GM21825 (cell line): ENCODE measurements around the gene SULT6B1.
"Not testable (repeated sequence)": the region's sequence is repeated elsewhere in the genome, so short reads cannot be mapped to it uniquely, and the experiment has no call there.

Experiments used
- ATAC-seq: cut with Tn5 transposase; IDR thresholded peaks from one replicate; pipeline ENCODE4 v1.9.1; 2021; ENCODE audit warnings: mild to moderate bottlenecking, moderate library complexity; ENCODE audit not compliant: unreplicated experiment

SULT6B1 gene, protein sequence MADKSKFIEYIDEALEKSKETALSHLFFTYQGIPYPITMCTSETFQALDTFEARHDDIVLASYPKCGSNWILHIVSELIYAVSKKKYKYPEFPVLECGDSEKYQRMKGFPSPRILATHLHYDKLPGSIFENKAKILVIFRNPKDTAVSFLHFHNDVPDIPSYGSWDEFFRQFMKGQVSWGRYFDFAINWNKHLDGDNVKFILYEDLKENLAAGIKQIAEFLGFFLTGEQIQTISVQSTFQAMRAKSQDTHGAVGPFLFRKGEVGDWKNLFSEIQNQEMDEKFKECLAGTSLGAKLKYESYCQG

GRCh38 chr2:37188570-37188969, at the start of gene SULT6B1:
TSS of gene SULT6B1 (minus strand) at chr2:37188670. CDS start at chr2:37188640, 30 bp downstream.
- ATAC-seq = no peak

DNA sequence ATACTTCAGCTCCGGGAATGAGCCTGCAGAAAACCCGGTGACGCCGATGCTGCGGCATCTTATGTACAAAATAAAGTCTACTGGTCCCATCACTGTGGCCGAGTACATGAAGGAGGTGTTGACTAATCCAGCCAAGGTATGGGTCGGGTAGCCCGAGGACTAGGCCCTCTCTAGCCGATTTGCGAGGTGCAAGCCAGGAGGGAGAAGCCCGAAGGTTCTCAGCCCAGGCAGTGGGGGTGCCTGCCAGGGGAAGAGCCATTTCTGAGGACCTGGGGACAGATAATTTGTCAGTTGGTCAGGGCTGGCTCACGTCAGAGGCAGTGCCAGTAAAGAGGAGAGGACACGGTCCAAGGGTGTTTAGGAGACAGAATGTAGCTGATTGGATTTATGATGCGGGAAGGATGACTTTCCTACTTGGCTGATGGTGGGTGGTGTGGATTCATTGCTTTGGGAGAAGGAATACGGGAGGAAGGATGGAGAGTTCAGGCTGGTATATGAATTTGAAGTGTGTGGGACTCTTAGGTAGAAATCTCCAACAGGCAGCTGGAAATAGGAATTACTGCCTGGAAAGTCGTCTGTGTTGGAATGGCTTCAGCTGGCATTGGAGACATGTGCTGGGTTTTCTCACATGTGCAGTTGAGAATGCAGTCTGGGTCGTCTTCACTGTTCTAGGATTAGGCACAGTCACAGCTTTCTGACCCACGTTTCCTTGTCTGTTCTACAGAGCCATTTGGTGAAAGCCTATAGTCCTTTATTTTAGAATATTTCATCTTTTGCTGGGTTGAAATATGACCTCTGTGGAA, 43.9 kb upstream of the SULT6B1 start:
- no peak for ATAC-seq

DNA sequence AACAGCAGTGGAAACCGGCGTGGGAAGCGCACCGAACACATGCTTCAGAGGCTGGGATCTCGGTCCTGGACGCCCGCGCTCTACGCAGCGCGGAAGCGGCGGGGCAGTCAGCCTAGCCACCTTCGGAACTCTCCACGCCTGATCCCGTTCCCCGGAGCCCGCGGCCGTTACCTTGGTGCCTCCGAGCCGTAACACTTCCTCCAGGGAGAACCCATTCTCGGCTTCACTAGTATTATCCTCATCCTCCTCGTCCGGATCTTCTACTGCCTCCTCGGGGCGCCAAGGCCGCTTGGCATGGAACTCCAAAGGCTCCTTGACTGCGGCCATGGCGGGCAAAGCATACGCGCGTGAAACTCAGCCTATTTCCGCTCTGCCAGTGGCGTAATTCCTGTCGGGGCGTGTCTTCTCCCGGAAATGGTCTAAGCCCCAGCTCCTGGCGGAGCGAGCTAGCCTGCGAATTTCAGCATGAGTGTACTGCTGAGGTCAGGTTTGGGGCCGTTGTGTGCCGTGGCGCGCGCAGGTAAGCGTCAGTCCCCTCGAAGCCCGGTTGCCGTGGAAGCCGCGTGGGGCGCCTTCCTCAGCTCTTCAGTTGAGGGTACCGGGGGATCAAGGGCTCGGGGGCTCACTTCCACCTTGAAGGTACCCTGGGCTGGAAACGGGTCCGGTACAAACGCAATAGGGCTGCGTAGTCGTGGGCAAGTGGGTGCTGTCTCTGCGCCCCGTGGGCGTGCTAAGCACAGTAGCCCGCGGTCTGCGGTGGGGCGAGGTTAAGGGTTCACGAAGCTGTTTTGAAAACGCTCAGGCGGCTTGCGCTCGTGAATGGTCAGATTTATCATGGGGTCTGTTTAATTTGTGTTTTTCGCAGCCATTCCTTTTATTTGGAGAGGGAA, 43.0 kb upstream of the SULT6B1 start, which contains the start of the genes CEBPZ and NDUFAF7:
Gene CEBPZ (minus strand): TSS at position 356 of the 890 bp plus-strand sequence. CDS start 29 bp downstream, at position 327.
Gene NDUFAF7 (plus strand): TSS at position 418 of the 890 bp plus-strand sequence. CDS start 48 bp downstream, at position 466.
- peak; percentile 90 for ATAC-seq

DNA sequence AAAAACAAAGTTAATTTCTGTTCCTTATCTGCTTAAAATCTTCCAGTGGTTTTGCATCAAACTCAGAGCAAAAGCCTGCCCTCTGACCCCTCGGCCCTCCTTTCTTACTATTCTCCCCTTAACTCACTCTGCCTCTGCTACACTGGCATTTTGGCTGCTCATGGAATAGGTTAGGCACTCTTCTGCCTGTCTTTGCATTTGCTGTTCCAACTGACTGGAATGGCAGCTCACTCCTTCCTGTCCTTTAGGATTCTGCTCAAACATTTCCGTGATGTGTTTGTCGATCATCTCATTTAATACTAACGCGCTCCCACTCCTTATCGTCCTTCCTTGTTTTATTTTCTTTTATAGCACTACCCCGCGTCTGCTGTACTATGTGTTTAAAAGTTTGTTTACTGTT, 42.1 kb upstream of the SULT6B1 start:
- ATAC-seq = no peak

GRCh38 chr2:37228788-37229187, 40.3 kb upstream of the SULT6B1 start:
- no peak for ATAC-seq

DNA sequence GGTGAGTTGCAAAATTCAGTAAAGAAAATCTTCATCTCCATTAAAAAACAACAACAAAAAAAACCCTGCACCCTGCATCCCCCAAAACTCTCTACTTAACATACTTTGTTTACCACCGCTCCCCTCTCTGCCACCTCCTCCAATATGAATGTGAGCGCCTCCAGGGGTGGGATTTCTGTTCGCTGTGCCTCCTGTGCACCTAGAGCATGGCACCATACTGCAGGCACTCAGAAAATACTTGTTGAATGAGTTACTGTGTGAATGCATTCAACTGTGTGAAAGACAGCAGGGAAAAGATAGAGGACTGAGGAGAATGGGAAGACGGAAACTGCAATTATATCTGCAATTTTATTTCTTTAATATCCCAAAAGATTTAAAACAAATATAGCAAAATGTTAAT, 38.4 kb upstream of the SULT6B1 start:
- ATAC-seq = no peak

- ATAC-seq = not testable (repeated sequence)
These were observed 36.7 kb upstream of the SULT6B1 start for GRCh38 chr2:37225129-37225528.

DNA sequence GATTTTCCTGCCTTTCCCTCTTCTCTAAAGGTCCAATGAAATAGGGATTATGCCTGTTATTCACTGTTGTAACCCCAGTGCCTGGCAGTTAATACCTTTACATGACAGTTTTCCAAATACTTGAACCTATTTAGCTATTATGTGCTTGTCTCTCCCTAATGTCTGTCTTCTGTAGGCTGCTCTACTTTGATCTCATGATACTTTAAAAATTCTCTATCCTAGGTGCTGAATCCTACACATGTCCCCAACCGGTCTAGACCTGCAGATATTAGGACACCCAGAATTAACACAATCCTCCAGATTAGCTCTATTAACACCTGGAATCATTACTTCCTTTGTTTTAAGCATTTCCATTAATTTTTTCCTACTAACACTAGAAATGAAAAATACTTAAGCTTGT, 35.6 kb upstream of the SULT6B1 start:
- ATAC-seq = no peak

DNA sequence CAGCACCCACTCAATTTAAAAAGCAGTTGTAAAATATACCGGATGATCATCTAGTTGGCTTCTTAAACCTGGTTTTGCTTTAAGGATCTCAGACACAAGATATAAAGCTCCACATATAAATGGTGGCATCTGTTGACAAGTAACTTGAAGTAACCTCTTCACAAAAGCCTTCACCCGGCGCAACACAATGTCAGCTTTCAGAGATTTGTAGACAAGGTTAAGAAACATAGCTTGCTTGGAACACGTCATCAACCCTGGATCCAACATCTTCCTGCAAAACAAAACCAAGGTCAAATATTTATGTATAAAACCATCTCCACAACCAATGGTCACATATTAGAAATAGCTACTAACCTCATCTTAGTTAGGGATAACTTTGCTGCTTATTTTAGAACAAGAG, 34.7 kb upstream of the SULT6B1 start:
- no peak for ATAC-seq

GRCh38 chr2:37219046-37219445, 30.6 kb upstream of the SULT6B1 start:
- no peak for ATAC-seq

GRCh38 chr2:37215250-37215649, 26.8 kb upstream of the SULT6B1 start:
- ATAC-seq = no peak

DNA sequence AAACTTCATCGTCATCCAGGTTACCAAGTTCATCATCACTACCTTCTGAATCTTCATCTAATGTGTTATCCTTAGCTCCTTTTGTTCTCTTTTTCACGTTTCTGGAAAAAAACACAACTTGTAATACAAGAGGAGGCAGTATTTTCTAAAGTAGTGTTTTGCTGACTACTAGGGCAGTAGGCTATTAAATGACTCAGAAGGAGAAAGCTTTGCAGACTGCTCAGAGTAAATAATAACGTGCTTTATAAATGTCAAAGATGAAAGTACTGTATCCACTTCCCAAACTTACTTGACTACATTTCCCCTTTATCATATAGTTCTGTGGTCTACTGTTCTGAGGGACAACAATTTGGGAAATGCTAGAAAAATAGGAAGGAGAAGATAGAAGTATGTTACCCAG, 23.5 kb upstream of the SULT6B1 start:
- ATAC-seq = no peak

- ATAC-seq = no peak
These were observed 22.7 kb upstream of the SULT6B1 start for GRCh38 chr2:37211212-37211611.

- not testable (repeated sequence) for ATAC-seq
These were observed 18.3 kb upstream of the SULT6B1 start for GRCh38 chr2:37206760-37207159.

DNA sequence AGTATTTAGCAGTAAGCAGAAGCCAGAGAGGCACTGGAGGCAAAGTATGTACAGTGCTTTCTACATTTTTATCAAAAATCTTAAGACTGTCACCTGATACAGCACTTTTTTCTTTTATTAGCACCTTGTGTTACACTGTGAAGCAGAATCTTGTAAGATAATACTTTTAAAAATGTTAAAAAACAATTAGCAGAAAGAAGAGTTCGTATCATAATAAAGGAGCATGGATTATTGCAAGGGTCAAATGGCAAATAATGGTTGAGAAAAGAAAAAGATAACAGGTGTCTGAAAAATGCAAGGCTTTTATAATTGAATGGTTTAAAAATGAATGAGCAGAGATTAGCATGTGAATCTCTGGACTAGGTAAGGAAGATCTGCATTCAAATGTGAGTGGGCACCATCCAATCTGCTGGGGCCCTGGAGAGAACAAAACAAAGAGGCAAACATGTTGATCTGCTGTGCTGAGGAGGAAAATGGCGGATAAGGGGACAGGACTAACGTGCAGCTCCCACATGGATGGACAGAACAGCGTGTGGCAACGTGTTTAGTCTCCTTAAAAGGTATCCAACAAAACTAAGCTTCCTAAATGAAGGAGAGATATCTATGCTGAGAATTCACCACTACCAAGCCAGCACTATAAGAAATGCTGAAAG, 17.3 kb upstream of the SULT6B1 start:
- no peak for ATAC-seq

DNA sequence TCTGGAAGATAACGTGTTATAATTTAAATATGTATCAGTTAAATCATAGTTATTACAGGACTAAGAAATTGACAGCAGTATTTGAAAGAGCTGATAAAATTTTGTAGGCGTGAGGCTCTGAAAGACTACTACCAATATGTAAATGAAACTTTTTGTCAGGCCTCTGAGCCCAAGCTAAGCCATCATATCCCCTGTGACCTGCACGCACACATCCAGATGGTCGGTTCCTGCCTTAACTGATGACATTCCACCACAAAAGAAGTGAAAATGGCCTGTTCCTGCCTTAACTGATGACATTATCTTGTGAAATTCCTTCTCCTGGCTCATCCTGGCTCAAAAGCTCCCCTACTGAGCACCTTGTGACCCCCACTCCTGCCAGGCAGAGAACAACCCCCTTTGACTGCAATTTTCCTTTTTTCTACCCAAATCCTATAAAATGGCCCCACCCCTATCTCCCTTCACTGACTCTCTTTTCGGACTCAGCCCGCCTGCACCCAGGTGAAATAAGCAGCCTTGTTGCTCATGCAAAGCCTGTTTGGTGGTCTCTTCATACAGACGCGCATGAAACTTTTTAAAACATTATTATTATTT, 16.7 kb upstream of the SULT6B1 start:
- not testable (repeated sequence) for ATAC-seq

- ATAC-seq = no peak
These were observed 15.2 kb upstream of the SULT6B1 start for GRCh38 chr2:37203708-37204107.

GRCh38 chr2:37201766-37202165, 13.3 kb upstream of the SULT6B1 start:
- no peak for ATAC-seq

DNA sequence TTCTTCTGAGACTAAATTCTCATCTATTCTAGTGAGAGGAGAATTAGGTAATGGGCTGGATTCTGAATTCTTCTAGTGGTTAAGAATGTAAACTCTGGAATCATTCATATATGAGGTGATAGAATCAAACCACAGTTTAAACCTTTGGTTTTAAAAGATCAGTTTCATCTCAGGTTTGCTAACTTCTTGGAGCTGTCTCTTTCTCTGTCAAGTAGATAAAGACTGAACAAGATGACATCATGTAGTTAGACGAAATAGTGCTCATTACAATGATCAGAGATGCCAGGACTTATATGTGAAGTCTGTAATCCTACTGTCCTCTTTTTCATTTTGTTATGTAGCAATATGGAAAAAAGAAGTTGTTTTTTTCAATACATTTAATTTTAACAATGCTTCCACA, 12.7 kb upstream of the SULT6B1 start:
- ATAC-seq = no peak

- no peak for ATAC-seq
These were observed 10.2 kb upstream of the SULT6B1 start for GRCh38 chr2:37198681-37199065.
